Body of pancreas (tissue), 4 donors: Measurements from ENCODE around the gene SURF1.

Source experiments
- POLR2A ChIP-seq, 3 donors: fragments of 450-650 bp; IDR thresholded peaks; one replicate each; pipeline ENCODE4 v1.6.1; 2016; ENCODE audit warnings: antibody characterized with exemption in 3 of 3, mild to moderate bottlenecking in 2 of 3
- TF ChIP-seq, protein P1 (sequence below), 7 experiments: fragments of 450-650 bp in 4 of 7; fragments of 200-600 bp in 3 of 7; sonication (generic) in 3 of 7; IDR thresholded peaks; one replicate each; pipeline ENCODE4 v1.5.1; 2016 to 2019; ENCODE audit warnings: antibody characterized with exemption in 7 of 7

DNA sequence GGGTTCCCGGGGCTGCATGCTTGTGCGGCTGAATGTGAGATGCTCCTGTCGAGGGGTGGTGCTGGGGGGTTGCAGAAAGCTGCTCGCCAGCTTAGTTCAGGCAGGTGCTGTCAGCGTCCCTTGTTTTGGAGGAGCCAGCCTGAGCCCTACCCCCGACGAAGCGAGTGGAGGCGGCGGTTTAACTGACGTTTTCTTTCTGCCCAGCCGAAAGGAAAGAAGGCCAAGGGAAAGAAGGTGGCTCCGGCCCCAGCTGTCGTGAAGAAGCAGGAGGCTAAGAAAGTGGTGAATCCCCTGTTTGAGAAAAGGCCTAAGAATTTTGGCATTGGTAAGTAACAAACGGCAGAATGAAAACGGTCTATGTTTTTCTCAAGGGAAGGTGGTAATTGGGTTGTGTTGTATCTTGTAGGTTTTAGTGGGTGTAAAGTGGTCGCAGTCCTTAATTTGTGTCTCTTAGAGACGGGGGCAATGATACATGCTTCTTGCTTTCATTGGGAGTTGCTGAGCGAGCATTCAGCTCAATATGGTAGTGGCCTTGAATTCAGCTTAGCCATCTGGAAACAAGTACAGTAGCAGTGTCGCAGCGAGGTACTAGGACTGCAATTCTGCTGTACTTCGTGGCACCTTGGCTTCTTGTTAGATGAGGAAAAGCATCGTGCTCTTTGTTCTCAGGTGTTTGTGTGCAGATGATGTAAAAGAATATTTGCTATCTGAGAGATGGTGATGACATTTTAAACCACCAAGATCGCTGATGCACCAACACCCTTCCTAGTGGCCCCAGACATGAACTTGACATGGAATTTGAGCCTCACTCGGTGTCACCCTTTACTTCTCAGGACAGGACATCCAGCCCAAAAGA lies 7.3 kb downstream of the SURF1 start:
- TF ChIP-seq, protein P1, sequence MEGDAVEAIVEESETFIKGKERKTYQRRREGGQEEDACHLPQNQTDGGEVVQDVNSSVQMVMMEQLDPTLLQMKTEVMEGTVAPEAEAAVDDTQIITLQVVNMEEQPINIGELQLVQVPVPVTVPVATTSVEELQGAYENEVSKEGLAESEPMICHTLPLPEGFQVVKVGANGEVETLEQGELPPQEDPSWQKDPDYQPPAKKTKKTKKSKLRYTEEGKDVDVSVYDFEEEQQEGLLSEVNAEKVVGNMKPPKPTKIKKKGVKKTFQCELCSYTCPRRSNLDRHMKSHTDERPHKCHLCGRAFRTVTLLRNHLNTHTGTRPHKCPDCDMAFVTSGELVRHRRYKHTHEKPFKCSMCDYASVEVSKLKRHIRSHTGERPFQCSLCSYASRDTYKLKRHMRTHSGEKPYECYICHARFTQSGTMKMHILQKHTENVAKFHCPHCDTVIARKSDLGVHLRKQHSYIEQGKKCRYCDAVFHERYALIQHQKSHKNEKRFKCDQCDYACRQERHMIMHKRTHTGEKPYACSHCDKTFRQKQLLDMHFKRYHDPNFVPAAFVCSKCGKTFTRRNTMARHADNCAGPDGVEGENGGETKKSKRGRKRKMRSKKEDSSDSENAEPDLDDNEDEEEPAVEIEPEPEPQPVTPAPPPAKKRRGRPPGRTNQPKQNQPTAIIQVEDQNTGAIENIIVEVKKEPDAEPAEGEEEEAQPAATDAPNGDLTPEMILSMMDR (IDR thresholded peaks at IDR 0.05): no peak
- TF ChIP-seq POLR2A (IDR thresholded peaks at IDR 0.05): no peak
